Mesothelial cell of epicardium (in vitro differentiated cells): ENCODE measurements around the gene PGR. TPM values are rescaled to one million over a fixed set of nuclear protein-coding genes. Genes with fewer than 3 reads are reported as not detected.
A peak's percentile ranks its signal among the peaks of the same experiment; 100 is the strongest.

Source experiments
- DNase-seq, 2 experiments: peaks; one replicate each; pipeline ENCODE4 v3.0.0; 2021; ENCODE audit warnings: low spot score in 2 of 2; ENCODE audit not compliant: unreplicated experiment in 2 of 2
- H3K27ac Mint-ChIP-seq: 2 replicates; pipeline ENCODE4 v1.8.0; 2021; ENCODE audit warnings: mixed read lengths
- H3K27me3 Mint-ChIP-seq: 2 replicates; pipeline ENCODE4 v1.8.0; 2021; ENCODE audit warnings: low read depth, mixed read lengths
- H3K36me3 Mint-ChIP-seq: 2 replicates; pipeline ENCODE4 v1.8.0; 2021; ENCODE audit warnings: mixed read lengths
- H3K4me1 Mint-ChIP-seq: 2 replicates; pipeline ENCODE4 v1.8.0; 2021; ENCODE audit warnings: mixed read lengths
- H3K4me3 Mint-ChIP-seq: 2 replicates; pipeline ENCODE4 v1.8.0; 2021; ENCODE audit warnings: mild to moderate bottlenecking, moderate library complexity, mixed read lengths
- H3K9me3 Mint-ChIP-seq: 2 replicates; pipeline ENCODE4 v1.8.0; 2021; ENCODE audit warnings: mixed read lengths
- total RNA-seq: library from RNA; stranded (reverse); gene quantifications from 3 replicates; pipeline ENCODE4 v1.2.1, GENCODE V29; 2021
- TF ChIP-seq, protein P1 (sequence below): fragments of 200-600 bp; sonication (generic); IDR thresholded peaks from one replicate; pipeline ENCODE4 v1.5.0; 2021; ENCODE audit warnings: antibody characterized with exemption; ENCODE audit not compliant: unreplicated experiment

PGR gene
- total RNA-seq: 0.02 to 0.29 TPM in 2 of 3 replicates, not detected in the other

DNA sequence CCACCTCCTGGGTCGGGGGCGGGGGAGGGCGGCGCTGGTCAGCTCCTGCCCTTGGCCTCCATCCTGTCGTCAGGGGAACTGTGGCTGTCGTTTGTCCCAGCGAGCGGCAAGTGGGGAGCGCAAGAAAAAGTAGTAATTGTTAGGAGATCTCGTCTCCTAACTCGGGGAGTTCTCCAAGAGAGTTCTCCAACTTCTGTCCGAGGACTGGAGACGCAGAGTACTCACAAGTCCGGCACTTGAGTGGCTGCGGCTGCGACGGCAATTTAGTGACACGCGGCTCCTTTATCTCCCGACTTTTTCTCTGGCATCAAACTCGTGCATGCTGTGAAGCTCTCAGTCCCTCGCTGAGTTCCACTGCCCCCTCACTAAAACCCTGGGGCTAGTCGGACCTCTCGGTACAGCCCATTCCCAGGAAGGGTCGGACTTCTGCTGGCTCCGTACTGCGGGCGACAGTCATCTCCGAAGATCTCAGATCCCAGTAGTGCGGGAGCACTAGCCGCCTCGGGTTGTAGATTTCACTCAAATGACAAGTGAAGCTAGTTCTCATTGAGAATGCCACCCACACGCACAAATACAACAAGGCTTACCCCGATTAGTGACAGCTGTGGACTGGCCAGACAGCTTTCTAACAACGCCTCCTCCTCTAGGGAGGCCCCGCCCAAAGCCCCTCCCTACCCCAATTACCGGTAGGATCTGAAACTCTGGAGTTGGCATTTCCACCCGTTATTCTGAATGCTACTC lies at the start of gene PGR:
PGR (minus strand) TSS at position 611 of the 741 bp plus-strand sequence. CDS start 743 bp downstream, outside the sequence.
- TF ChIP-seq, protein P1, sequence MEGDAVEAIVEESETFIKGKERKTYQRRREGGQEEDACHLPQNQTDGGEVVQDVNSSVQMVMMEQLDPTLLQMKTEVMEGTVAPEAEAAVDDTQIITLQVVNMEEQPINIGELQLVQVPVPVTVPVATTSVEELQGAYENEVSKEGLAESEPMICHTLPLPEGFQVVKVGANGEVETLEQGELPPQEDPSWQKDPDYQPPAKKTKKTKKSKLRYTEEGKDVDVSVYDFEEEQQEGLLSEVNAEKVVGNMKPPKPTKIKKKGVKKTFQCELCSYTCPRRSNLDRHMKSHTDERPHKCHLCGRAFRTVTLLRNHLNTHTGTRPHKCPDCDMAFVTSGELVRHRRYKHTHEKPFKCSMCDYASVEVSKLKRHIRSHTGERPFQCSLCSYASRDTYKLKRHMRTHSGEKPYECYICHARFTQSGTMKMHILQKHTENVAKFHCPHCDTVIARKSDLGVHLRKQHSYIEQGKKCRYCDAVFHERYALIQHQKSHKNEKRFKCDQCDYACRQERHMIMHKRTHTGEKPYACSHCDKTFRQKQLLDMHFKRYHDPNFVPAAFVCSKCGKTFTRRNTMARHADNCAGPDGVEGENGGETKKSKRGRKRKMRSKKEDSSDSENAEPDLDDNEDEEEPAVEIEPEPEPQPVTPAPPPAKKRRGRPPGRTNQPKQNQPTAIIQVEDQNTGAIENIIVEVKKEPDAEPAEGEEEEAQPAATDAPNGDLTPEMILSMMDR: no peak
- peaks cover 14% of the 10 kb centered on the region for H3K4me1 Mint-ChIP-seq
- no peak for DNase-seq
- peak within 1 kb of the TSS; percentile 48 for H3K4me3 Mint-ChIP-seq
- no peaks in the 10 kb centered on the region for H3K36me3 Mint-ChIP-seq
- no peak within 1 kb of the TSS for H3K27ac Mint-ChIP-seq
- H3K27me3 Mint-ChIP-seq: peaks cover 92% of the 10 kb centered on the region
- no peaks in the 10 kb centered on the region for H3K9me3 Mint-ChIP-seq

DNA sequence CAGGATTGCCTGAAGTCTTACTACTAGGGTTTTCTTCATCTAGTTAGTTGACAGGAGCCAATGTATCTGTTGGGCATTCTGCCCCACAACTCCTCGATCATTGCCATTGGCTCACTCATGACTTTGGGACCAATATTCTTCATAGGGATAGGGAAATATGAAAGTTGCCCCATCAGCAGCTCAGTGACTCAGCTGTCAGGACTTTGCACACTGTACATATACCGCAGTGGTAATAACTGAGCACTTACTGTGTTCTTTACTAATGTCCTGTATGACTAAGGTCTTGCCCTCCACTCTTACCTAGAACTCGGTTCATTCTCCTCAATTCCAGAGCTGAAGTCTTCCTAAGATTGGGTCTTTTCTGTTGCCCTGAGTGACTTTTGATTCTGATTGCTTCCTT lies 46.8 kb upstream of the PGR start:
- no peak for DNase-seq
- TF ChIP-seq, protein P1: no peak
- no peak overlapping the region for H3K27ac Mint-ChIP-seq
- no peaks in the 10 kb centered on the region for H3K4me1 Mint-ChIP-seq
- no peaks in the 10 kb centered on the region for H3K36me3 Mint-ChIP-seq
- no peak overlapping the region for H3K4me3 Mint-ChIP-seq
- peaks cover 3% of the 10 kb centered on the region for H3K27me3 Mint-ChIP-seq
- no peaks in the 10 kb centered on the region for H3K9me3 Mint-ChIP-seq

DNA sequence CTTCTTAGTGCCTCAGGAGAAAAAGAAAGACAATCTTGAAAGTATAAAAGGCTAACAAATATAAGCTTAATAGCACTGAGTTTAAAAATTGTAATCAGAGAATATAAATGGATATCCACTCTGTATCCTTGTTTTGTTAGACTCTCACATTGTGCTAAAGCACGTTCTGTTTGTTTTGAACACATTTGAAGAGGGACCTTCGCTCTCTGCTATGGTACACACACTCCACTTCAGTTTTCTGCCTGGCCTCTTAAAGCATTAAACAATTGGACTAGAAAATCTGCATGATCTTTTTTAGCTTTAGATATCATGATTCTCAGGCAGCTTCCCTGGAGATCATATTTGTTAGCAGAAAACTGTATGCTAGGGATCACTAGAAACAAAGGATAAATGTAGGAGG lies 40.3 kb upstream of the PGR start:
- Mint-ChIP-seq H3K36me3 (no peaks in the 10 kb centered on the region), H3K9me3 (peaks cover 9% of the 10 kb centered on the region), H3K4me1 (no peaks in the 10 kb centered on the region), H3K27ac (no peak overlapping the region), H3K4me3 (no peak overlapping the region), H3K27me3 (peaks cover 21% of the 10 kb centered on the region)
- DNase-seq: no peak
- TF ChIP-seq, protein P1: no peak

DNA sequence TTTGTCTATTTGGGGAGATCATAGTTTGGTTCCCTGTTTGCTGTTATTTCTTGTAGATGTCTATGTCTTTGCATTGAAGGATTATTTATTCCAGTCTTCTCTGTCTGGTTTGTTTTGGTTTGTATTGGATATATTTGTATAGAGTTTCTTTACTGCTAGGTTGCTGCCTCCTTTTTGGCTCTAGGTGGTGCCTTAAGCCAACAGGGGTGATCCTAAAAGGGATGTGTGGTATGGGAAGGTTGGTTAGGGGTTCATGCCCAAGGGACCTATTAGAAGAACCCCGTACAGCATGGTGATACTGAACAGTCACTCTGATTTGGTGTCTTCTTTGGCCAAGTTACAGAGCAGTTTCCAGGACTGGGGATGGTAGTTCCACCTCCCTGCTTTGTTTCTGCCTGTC lies 36.4 kb upstream of the PGR start:
- TF ChIP-seq, protein P1: no peak
- Mint-ChIP-seq H3K9me3 (peaks cover 21% of the 10 kb centered on the region), H3K27me3 (peaks cover 21% of the 10 kb centered on the region), H3K4me1 (no peaks in the 10 kb centered on the region), H3K4me3 (no peak overlapping the region), H3K27ac (no peak overlapping the region), H3K36me3 (no peaks in the 10 kb centered on the region)
- DNase-seq: no peak

DNA sequence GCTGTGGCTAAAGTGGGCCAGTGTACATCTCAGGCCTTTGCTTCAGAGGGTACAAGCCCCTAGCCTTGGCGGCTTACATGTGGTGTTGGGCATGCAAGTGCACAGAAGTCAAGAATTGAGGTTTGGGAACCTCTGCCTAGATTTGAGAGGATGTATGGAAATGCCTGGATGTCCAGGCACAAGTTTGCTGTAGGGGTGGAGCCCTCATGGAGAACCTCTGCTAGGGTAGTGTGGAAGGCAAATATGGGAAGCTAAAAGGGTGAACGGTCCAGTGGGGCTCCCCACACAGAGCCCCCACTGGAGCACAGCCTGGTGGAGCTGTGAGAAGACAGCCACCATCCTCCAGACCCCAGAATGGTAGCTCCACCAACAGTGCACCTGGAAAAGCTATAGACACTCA lies 28.5 kb upstream of the PGR start:
- Mint-ChIP-seq H3K27ac (no peak overlapping the region), H3K9me3 (peaks cover 39% of the 10 kb centered on the region), H3K4me3 (no peak overlapping the region), H3K27me3 (no peaks in the 10 kb centered on the region), H3K36me3 (no peaks in the 10 kb centered on the region), H3K4me1 (no peaks in the 10 kb centered on the region)
- DNase-seq: no peak
- TF ChIP-seq, protein P1: no peak
